HG02970 (cell line): Measurements from ENCODE around the gene FAM3C.
A peak's percentile ranks its signal among the peaks of the same experiment; 100 is the strongest.

Experiments
- ATAC-seq: cut with Tn5 transposase; IDR thresholded peaks from one replicate; pipeline ENCODE4 v1.9.1; 2021; ENCODE audit warnings: mild to moderate bottlenecking, moderate library complexity, moderate number of reproducible peaks; ENCODE audit not compliant: unreplicated experiment, low FRiP score

FAM3C gene

DNA sequence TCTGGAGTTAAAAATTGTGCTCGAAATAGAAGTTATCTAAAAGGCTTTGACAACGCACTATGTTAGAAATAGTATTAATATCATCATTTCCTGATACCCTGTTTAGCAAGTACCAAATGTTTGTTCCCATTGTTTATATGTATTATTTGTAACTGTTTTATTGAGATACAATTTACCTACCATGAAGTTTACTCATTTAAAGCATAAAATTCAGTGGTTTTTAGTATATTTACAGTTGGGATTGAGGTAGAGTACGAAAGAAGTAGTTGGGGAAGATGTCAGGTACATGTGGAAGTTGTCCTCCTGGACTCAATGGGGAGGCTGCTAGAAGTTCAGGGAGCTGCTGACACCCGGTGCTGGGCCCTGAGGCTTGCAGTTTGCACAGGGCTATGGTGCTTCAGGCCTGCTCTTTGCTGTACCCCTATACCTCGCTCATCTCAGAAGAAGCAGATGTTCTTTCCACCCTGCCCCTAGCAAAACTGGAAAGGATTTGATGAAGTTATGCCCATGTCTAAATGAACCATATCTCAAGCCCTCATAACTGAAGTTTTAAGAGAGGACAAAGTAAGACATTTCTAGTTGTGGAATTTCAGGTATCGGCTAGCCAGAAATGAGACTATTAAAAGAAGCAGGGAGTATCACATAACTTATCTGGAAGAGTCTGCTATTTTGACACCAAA, 92.5 kb downstream of the FAM3C start:
- no peak for ATAC-seq

DNA sequence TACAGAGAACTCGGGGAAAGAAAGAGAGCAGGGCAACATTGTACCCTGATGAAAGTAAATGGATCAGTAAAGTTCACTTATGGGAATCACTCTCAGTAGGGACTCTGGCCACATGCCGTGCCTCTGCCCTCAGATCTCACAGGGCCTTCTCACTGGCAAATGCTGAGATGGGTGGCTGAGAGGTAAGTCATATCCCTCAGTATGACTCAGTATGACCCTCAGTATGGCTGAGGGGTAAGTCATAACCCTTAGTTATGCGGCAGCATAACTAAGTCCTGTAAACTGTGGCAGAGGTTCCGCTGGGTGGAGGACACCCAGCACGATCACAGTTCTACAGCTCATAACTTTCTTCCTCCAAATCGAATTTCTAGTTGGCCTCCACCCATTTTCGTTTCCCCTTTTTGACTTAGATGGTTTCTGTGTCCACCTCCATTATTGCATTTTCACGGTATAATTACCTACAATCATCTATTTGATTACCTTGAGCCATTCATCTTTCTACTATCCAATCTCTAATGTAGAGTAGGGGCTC, 93.8 kb downstream of the FAM3C start:
- peak; percentile 90 for ATAC-seq

DNA sequence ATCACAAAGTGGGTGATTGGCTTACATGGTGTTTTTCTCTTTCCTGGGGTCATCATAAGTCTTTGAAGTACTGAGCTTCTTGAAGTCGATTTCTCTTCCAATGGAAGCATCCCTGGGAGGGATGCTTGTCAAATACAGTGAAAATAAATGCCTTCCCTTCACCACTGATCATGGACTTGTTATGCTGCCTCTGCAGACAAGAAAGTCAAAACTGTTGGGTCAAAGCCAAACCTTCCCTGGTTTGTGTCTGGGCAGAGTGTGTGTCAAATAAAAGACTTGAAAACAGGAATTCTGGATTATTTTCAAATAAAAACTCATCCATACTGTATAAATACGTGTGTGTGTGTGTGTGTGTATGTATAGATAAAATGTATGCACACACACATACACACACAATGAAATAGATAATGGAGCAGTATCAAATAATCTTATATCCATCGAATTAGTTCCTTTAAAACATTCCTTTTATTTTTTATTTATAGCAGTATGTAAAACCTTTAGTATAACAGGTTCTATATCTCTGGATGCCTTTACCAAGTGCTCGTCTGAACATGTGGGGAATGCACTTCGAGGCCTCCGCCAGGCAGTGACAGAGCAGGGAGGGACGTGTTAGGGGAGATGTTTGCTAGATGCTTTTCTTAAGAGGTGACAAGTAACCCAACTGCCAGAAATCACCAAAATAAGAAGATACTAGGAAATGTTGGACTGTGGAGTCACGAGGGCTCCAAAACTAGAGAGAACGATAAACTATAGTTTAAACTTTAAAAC, 94.5 kb downstream of the FAM3C start:
- ATAC-seq = no peak

DNA sequence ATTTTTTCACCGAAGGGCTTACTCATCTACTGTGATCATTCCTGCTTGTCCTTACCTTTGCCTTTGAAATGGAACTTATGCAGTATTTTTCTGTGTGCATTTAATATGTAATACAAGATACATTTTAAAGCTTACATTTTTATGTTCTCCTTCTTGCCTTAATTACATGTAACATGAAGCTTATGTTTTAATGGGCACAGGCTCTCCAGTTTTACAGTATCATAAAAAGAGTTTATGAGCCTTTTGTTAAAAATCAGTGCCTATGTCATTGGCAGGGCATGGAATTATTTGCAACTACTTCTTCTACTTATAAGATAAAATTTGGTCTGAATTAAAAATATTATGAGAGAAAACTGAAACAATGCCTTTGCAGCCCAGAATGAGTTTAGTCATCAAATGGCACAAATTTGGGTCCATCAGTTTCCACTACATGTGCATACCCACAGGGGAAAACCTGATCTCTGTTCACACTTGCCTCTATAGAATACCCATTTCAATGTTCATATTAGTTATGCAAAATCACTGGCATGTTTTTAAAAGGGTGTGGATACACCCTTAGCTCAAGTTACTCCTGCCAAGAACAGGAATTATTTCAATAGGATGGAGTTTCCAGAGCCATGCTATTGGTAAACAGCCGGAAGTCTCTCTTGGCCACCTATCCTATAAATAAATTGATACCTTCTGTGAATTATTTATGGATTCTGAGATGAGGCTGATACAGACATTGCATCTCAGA, 95.3 kb downstream of the FAM3C start:
- ATAC-seq = no peak
